HS-5 (cell line): Measurements from ENCODE around the gene RAD51D.
A peak's percentile ranks its signal among the peaks of the same experiment; 100 is the strongest.
"Not testable (repeated sequence)": the region's sequence is repeated elsewhere in the genome, so short reads cannot be mapped to it uniquely, and the experiment has no call there.

Experiments used
- DNase-seq: peaks from one replicate; pipeline ENCODE4 v3.0.0-alpha.2; 2012; ENCODE audit warnings: low read depth

RAD51D gene

DNA sequence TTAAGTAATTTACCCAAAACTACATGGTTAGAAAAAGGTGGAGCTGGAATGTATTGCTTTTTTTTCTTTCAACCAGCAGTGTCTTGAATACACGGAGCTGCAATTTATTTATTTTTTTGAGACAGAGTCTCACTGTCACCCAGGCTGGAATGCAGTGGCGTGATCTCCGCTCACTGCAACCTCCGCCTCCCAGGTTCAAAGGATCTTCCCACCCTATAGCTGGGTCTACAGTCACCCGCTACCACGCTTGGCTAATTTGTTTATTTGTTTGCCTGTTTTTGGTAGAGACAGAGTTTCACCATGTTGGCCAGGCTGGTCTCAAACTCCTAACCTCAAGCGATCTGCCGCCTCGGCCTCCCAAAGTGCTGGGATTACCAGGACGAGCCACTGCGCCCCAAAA lies 29.0 kb downstream of the RAD51D start:
- not testable (repeated sequence) for DNase-seq

DNA sequence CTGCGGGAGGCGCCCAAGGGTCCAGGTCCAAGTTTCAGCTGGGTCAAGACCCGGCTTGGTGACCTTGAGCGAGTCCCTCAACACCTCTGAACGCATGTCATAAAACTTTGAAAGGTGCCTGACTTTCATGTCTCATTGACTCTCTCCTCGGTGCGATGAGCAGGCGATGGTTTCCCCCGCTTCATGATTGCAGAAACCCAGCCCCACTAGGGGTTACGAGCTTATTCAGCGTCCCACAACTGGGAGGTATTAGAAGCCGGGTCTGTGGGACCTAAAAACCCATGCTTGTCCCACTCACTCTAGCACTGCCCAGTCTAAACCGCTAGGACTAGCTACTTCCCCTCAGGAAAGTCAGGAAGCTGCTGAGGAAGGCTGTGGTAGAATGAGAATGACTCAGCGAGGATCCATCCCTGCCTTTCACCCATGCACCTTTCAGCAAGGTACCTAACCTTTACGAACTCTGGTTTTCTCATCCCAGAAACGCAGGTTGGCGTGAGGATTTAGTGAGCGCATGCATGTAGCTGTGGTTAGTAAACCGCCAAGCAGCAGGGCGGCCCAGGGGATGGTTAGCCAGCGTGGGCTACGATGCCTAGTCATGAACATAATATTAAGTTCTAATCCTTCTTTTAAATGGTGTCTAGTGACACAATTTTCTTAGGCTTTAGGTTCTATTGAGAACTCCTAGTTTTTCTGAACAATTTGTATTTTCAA lies 29.9 kb downstream of the RAD51D start:
- DNase-seq = no peak

DNA sequence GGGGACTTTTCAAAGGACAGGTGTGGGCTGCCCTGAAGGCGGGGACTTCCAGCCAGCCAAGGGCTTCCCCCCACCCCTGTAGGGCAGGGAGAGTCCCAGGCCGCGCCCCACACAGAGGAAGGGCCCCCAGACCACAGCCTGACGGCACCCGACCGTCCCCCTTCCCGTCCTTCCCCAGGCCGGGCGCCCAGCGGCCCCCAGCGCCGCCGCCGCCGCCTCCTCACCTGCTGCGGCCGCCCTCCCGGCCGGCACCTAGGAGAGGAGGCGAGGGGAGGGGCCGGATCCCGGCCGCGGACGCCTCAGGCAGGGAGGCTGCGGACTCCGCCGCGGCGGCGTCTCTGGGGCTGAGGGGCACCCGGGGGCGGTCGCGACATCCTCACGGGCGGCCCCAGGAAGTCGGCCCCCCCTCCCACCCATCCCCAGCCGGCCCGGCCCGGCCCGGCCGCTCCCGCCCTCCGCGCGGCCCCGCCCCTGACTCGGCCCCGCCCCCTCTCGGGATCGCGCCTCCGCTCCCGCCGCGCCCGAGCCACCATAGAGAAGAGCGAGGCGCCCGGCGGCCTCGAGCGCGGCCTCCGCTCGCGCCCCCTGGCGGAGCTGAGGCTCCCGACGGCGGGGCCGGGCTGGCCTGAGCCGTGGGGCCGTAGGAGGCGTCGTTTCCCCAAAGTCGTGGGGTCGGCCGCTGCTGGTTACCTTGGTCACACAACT lies 30.6 kb downstream of the RAD51D start:
- DNase-seq = no peak

- DNase-seq = no peak
Measured at GRCh38 chr17:35088356-35088880, 31.2 kb downstream of the RAD51D start.

GRCh38 chr17:35087731-35088355 lies 31.8 kb downstream of the RAD51D start:
- no peak for DNase-seq

DNA sequence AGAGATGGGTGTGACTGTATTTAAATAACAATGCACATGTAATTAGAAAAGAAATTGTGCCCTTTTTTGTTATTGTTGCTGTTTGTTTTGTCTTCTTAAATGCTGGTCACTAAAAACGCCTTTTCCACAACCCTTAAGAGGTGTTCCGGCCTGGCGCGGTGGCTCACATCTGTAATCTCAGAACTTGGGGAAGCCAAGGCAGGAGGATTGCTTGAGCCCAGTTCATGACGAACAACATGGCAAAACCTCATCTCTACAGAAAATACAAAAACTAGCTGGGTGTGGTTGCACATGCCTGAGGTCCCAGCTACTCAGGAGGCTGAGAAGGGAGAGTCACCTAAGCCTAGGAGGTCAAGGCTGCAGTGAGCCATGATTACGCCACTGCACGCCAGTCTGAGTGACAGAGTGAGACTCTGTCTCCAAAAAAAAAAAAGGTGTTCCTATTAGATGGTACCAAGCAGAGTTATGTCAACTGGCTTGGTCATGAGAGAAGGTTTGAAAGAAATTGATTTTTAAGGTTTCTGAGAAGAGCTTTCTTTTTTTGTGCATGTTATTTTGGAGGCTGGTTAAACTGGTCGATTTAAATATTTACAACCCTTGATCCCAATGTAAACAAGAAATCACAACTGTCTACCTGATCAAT lies 32.6 kb downstream of the RAD51D start:
- no peak for DNase-seq

GRCh38 chr17:35086164-35086563 lies 33.5 kb downstream of the RAD51D start:
- no peak for DNase-seq

- DNase-seq = no peak
Measured at GRCh38 chr17:35084987-35085386, 34.7 kb downstream of the RAD51D start.

GRCh38 chr17:35083071-35083470 lies 36.6 kb downstream of the RAD51D start:
- DNase-seq = no peak

DNA sequence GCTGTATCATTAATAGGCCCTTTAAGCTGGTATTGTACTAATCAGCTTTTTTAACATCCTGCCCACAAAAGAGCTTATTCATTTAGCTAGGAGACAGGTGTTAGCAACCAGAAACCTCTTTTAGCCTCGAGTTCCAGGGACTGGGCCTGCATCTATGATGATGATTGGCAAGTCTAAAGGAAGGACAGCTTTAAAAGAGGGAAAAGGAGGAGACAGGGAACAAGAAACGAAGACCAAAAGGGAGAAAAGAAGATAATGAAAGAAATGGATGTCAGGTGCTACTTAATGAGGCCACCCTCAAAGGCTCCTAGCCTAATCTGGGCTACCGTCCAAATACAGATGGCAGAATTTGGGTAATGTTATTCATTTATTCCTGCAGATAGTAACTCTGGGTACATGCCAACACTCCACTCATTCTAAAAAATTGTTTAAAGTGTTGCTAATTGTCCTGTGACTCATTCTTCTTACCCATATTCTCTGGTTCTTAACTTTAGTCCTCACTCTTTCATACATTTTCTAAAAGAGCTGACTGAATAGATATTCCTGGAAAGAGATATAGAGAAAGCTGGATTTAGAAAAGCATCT lies 37.5 kb downstream of the RAD51D start:
- DNase-seq = peak; percentile 92

DNA sequence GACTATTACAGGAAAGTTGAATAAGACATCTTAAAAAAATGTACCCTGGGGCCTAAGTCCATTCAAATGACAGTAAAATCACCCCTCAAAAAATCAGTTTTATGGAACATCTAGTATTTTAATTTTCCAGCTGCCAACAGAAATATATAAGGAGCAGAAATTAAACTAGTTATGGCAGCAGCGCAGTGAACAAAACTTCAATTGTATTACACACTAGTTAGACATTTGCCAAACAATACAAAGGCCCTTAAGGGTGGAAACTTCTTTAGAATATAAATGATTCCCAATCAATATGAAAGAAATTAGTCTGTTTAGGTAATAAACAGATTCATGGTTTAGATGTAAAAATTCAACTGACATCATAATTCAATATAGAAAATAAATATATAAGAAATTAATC lies 38.0 kb downstream of the RAD51D start:
- no peak for DNase-seq

GRCh38 chr17:35080536-35080935 lies 39.1 kb downstream of the RAD51D start:
- no peak for DNase-seq

DNA sequence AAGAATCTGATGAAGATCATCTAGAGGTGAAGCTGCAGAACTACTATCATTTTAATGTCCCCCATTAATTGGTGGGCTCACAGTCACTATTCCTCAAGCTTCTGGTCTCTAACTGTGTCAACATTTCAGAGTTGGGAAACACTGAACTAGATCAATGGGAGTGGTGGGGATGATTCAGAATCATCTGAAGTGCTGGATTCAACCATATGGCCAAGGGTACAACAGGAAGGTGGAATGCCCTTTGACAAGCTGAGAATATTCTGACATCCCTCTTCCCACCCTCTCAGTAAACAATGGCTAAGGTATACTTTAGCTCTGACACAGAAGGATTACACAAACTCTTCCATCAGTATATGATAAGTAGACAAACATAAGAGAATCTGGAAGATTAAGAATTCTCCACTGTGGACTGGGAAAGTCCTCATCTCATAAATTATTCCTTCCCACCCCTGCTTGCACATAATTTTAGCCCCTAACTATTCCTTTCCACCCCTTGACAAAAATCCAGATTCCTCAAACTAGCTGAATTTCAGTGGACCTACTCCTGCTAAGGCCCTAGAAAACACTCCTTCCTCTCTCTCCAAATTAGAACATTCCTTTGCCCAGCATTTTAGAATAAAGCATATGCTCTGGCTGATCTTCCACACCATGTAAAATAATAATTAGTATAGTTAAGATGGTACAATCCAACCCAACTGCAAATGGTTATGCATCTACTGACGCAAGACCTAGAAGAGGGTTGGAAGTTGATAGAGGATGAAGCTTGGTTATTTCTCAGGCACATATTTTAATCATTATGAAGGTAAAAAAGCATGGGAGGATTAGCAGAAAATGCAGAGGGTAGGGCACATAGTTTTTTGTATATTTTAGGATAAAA lies 39.9 kb downstream of the RAD51D start:
- no peak for DNase-seq

DNA sequence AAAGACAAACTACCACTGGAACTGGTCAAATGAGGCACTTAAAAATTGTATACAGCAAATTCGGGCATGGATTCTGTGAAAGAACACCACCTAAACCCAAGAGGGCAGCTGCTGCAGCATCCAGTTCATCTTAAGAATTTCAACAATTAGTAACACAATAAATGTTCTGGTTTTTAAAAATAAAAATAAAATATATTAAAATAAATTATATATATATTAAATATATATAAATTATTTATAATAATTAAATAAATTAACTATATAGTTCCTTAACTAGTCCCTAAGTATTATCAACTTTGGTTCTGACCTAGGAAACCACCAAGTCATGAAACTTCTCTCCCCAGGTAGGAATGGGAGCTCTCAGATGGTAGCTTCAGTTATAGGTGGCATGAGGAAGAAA lies 42.8 kb downstream of the RAD51D start:
- DNase-seq = no peak

GRCh38 chr17:35074711-35075707 lies 44.7 kb downstream of the RAD51D start:
- DNase-seq = no peak

DNA sequence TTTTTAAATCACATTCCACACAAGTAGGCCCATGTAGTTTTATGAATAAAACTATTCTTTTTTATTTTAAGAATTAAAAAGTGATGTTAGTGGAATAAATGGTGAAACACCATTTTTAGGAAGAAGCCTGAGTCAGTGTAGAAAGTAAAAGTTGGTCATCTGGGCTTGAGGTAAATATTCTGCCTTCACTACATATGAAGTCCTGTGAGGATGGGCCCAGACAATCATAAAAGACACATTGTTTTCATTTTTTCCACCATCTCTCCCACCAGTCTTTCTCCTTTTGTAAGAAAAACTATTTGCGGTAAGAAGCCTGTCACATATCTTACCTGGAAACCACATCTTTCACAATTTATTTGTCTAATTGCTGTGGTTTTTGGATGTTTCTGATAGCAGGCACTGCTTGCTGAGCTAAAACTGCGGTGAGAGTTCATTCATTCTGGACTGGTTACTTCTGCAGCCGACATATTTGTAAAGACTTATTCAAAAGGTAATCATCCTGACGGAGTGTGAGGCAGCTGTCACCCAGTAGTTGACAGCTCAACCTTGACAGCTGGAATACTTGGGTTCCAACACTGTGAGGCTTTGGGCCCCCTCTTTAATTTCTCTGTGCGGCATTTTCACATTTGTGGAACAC lies 45.6 kb downstream of the RAD51D start:
- no peak for DNase-seq

GRCh38 chr17:35073183-35073790 lies 46.4 kb downstream of the RAD51D start:
- DNase-seq = no peak

DNA sequence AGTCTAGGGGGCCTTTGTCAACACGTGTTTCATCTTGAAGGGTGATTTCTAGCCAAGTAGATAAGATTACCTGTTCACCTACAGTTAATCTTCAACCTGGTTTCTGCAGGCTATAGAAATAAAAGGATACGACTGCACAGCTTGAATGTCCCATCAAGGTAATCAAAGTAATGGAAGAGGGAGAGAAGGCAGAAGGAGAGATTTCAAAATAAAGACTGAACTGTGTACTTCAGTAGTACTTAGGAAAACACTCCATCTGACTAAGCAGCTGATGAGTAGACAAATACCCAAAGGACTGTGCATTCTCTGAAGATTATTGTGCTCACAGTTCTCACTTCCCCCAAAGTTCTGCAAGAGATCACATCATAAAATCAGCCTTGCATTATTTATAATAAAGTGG lies 50.3 kb downstream of the RAD51D start:
- no peak for DNase-seq

- no peak for DNase-seq
Measured at GRCh38 chr17:35068249-35068648, 51.4 kb downstream of the RAD51D start.
